HEK293 (cell line): Measurements from ENCODE around the gene TKTL1.

Experiments
- CTCF ChIA-PET: fragments of 350-600 bp; formaldehyde crosslinking; extraction: SDS; loops from one replicate; lab custom pipeline; 2021; ENCODE audit warnings: antibody characterized with exemption; lab: Yijun Ruan, JAX
- POLR2A ChIA-PET: fragments of 300-600 bp; formaldehyde crosslinking; extraction: SDS; loops from one replicate; lab custom pipeline; 2020; ENCODE audit warnings: antibody characterized with exemption, inconsistent platforms; lab: Yijun Ruan, JAX
- H3K27ac ChIP-seq: fragments of 200-500 bp; sonication (Bioruptor generic); 2 replicates; pipeline ENCODE4 v1.5.1; 2014; ENCODE audit warnings: low read depth, low read length, control low read depth, inconsistent platforms; ENCODE audit errors: extremely low read depth
- H3K36me3 ChIP-seq, 2 experiments: fragments of 200-500 bp in 1 of 2; sonication (Bioruptor generic) in 1 of 2; 1 replicate in 1 of 2; 2 replicates in 1 of 2; pipeline ENCODE4 v1.5.1; 2014 to 2017; ENCODE audit warnings: inconsistent platforms in 2 of 2, low read length in 2 of 2; ENCODE audit not compliant: control insufficient read depth in 2 of 2, insufficient read depth in 1 of 2
- H3K4me1 ChIP-seq: fragments of 200-500 bp; sonication (Bioruptor generic); 2 replicates; pipeline ENCODE4 v1.5.1; 2014; ENCODE audit warnings: mild to moderate bottlenecking, low read length, inconsistent platforms; ENCODE audit not compliant: control insufficient read depth, insufficient read depth
- H3K4me3 ChIP-seq: 2 replicates; pipeline ENCODE4 v1.5.1; 2011; ENCODE audit warnings: low read depth, mild to moderate bottlenecking, control low read depth, low read length, moderate library complexity
- H3K9me3 ChIP-seq: fragments of 200-500 bp; sonication (Bioruptor generic); 2 replicates; pipeline ENCODE4 v1.5.1; 2014; ENCODE audit warnings: low read depth, low read length, inconsistent platforms; ENCODE audit not compliant: control insufficient read depth, insufficient read depth
- BCL11A ChIP-seq: fragments of 450-650 bp; formaldehyde crosslinking; IDR thresholded peaks from 2 replicates; pipeline ENCODE4 v1.5.1; 2016; ENCODE audit warnings: low read depth, missing biosample characterization, missing genetic modification characterization
- GLIS2 ChIP-seq: fragments of 450-650 bp; formaldehyde crosslinking; IDR thresholded peaks from 2 replicates; pipeline ENCODE4 v1.5.1; 2016; ENCODE audit warnings: missing biosample characterization, missing genetic modification characterization
- HOXC10 ChIP-seq: sonication (generic); formaldehyde crosslinking; IDR thresholded peaks from 2 replicates; pipeline ENCODE4 v1.8.1; 2023; ENCODE audit warnings: mild to moderate bottlenecking, missing genetic modification reagents
- IKZF3 ChIP-seq: fragments of 450-650 bp; IDR thresholded peaks from 2 replicates; pipeline ENCODE4 v1.5.0; 2018; ENCODE audit warnings: missing biosample characterization, mild to moderate bottlenecking, missing genetic modification characterization, moderate library complexity
- KLF8 ChIP-seq: fragments of 450-650 bp; formaldehyde crosslinking; IDR thresholded peaks from 2 replicates; pipeline ENCODE4 v1.5.1; 2016; ENCODE audit warnings: missing biosample characterization, missing genetic modification characterization
- RBAK ChIP-seq: fragments of 450-650 bp; formaldehyde crosslinking; IDR thresholded peaks from 2 replicates; pipeline ENCODE4 v1.5.1; 2016; ENCODE audit warnings: missing biosample characterization, missing genetic modification characterization
- SCRT1 ChIP-seq: fragments of 450-650 bp; formaldehyde crosslinking; IDR thresholded peaks from 2 replicates; pipeline ENCODE4 v1.5.1; 2016; ENCODE audit warnings: missing biosample characterization, missing genetic modification characterization, borderline replicate concordance
- SP2 ChIP-seq: fragments of 450-650 bp; formaldehyde crosslinking; IDR thresholded peaks from 2 replicates; pipeline ENCODE4 v1.5.1; 2016; ENCODE audit warnings: missing biosample characterization, missing genetic modification characterization
- WT1 ChIP-seq: fragments of 450-650 bp; formaldehyde crosslinking; IDR thresholded peaks from 2 replicates; pipeline ENCODE4 v1.5.1; 2016; ENCODE audit warnings: missing biosample characterization, missing genetic modification characterization
- ZBTB20 ChIP-seq: fragments of 450-650 bp; formaldehyde crosslinking; IDR thresholded peaks from 2 replicates; pipeline ENCODE4 v1.5.1; 2016; ENCODE audit warnings: missing biosample characterization, missing genetic modification characterization
- ZBTB26 ChIP-seq: fragments of 450-650 bp; formaldehyde crosslinking; optimal IDR thresholded peaks from 2 replicates; pipeline ENCODE3; 2016; ENCODE audit warnings: missing biosample characterization, mild to moderate bottlenecking, missing genetic modification characterization
- ZBTB48 ChIP-seq: fragments of 450-650 bp; formaldehyde crosslinking; IDR thresholded peaks from 2 replicates; pipeline ENCODE4 v1.5.1; 2016; ENCODE audit warnings: missing biosample characterization, missing genetic modification characterization
- ZFHX2 ChIP-seq: fragments of 450-650 bp; formaldehyde crosslinking; conservative IDR thresholded peaks from 2 replicates; pipeline ENCODE4 v1.5.1; 2016; ENCODE audit warnings: missing biosample characterization, missing genetic modification characterization
- ZFP37 ChIP-seq: fragments of 450-650 bp; formaldehyde crosslinking; IDR thresholded peaks from 2 replicates; pipeline ENCODE4 v1.5.1; 2016; ENCODE audit warnings: missing biosample characterization, missing genetic modification characterization
- ZFP69B ChIP-seq: fragments of 450-650 bp; formaldehyde crosslinking; IDR thresholded peaks from 2 replicates; pipeline ENCODE4 v1.5.1; 2016; ENCODE audit warnings: missing biosample characterization, missing genetic modification characterization
- ZNF132 ChIP-seq: fragments of 450-650 bp; formaldehyde crosslinking; IDR thresholded peaks from 2 replicates; pipeline ENCODE4 v1.5.1; 2017; ENCODE audit warnings: missing biosample characterization, missing genetic modification characterization, borderline replicate concordance
- ZNF18 ChIP-seq: fragments of 450-650 bp; formaldehyde crosslinking; IDR thresholded peaks from 2 replicates; pipeline ENCODE4 v1.5.1; 2016; ENCODE audit warnings: missing biosample characterization, missing genetic modification characterization
- ZNF211 ChIP-seq: fragments of 450-650 bp; formaldehyde crosslinking; IDR thresholded peaks from 2 replicates; pipeline ENCODE4 v1.5.1; 2016; ENCODE audit warnings: low read depth, missing biosample characterization, missing genetic modification characterization
- ZNF223 ChIP-seq: fragments of 450-650 bp; formaldehyde crosslinking; IDR thresholded peaks from 2 replicates; pipeline ENCODE4 v1.5.1; 2016; ENCODE audit warnings: missing biosample characterization, missing genetic modification characterization
- ZNF26 ChIP-seq: fragments of 450-650 bp; formaldehyde crosslinking; IDR thresholded peaks from 2 replicates; pipeline ENCODE4 v1.5.1; 2016; ENCODE audit warnings: missing biosample characterization, missing genetic modification characterization
- ZNF335 ChIP-seq: fragments of 450-650 bp; formaldehyde crosslinking; conservative IDR thresholded peaks from 2 replicates; pipeline ENCODE4 v1.5.1; 2016; ENCODE audit warnings: missing biosample characterization, missing genetic modification characterization
- ZNF350 ChIP-seq: fragments of 450-650 bp; formaldehyde crosslinking; IDR thresholded peaks from 2 replicates; pipeline ENCODE4 v1.5.0; 2017; ENCODE audit warnings: missing biosample characterization, mild to moderate bottlenecking, missing genetic modification characterization
- ZNF404 ChIP-seq: fragments of 450-650 bp; formaldehyde crosslinking; IDR thresholded peaks from 2 replicates; pipeline ENCODE4 v1.5.1; 2017; ENCODE audit warnings: missing biosample characterization, missing genetic modification characterization
- ZNF513 ChIP-seq: fragments of 450-650 bp; IDR thresholded peaks from 2 replicates; pipeline ENCODE4 v1.5.1; 2018; ENCODE audit warnings: missing biosample characterization, missing genetic modification characterization
- ZNF530 ChIP-seq: fragments of 450-650 bp; formaldehyde crosslinking; IDR thresholded peaks from 2 replicates; pipeline ENCODE4 v1.5.1; 2016; ENCODE audit warnings: low read depth, missing biosample characterization, missing genetic modification characterization
- ZNF544 ChIP-seq: fragments of 450-650 bp; formaldehyde crosslinking; IDR thresholded peaks from 2 replicates; pipeline ENCODE4 v1.5.0; 2017; ENCODE audit warnings: missing biosample characterization, missing genetic modification characterization
- ZNF585B ChIP-seq: fragments of 450-650 bp; formaldehyde crosslinking; IDR thresholded peaks from 2 replicates; pipeline ENCODE4 v1.5.1; 2016; ENCODE audit warnings: missing biosample characterization, missing genetic modification characterization
- ZNF621 ChIP-seq: fragments of 450-650 bp; formaldehyde crosslinking; IDR thresholded peaks from 2 replicates; pipeline ENCODE4 v1.5.1; 2017; ENCODE audit warnings: missing biosample characterization, missing genetic modification characterization
- ZNF658 ChIP-seq: fragments of 450-650 bp; formaldehyde crosslinking; IDR thresholded peaks from 2 replicates; pipeline ENCODE4; 2016; ENCODE audit warnings: missing biosample characterization, missing genetic modification characterization
- ZNF670 ChIP-seq: fragments of 450-650 bp; formaldehyde crosslinking; IDR thresholded peaks from 2 replicates; pipeline ENCODE4 v1.5.1; 2016; ENCODE audit warnings: missing biosample characterization, missing genetic modification characterization, low read depth
- ZSCAN18 ChIP-seq: fragments of 450-650 bp; formaldehyde crosslinking; IDR thresholded peaks from 2 replicates; pipeline ENCODE4 v1.5.1; 2016; ENCODE audit warnings: missing biosample characterization, missing genetic modification characterization
- ZSCAN5A ChIP-seq: fragments of 450-650 bp; formaldehyde crosslinking; IDR thresholded peaks from 2 replicates; pipeline ENCODE4 v1.5.1; 2016; ENCODE audit warnings: missing biosample characterization, missing genetic modification characterization
- ZXDB ChIP-seq: fragments of 450-650 bp; formaldehyde crosslinking; IDR thresholded peaks from 2 replicates; pipeline ENCODE4 v1.5.1; 2016; ENCODE audit warnings: missing biosample characterization, missing genetic modification characterization

Gene TKTL1

GRCh38 chrX:154371789-154372300 is 76.2 kb downstream of the TKTL1 start:
- Histone ChIP-seq H3K36me3 (peaks cover 0 to 29% of the 10 kb centered on the region in 2 experiments; a peak in 1 of 3 replicates), H3K4me3 (peak overlapping the region; percentile 48), H3K4me1 (peaks cover 16% of the 10 kb centered on the region), H3K27ac (peak overlapping the region; percentile 62; the same call in 1 of the 2 replicates), H3K9me3 (no peaks in the 10 kb centered on the region)
- CTCF ChIA-PET, result no interaction called here
- POLR2A ChIA-PET, result no interaction called here
- no peak for TF ChIP-seq ZNF211 (tag by site-specific recombination)
- no peak for TF ChIP-seq WT1 (tag by site-specific recombination)
- no peak for TF ChIP-seq ZFP37 (tag by site-specific recombination)
- TF ChIP-seq HOXC10 (CRISPR knock-in tag), result no peak
- no peak for TF ChIP-seq ZBTB48 (tag by site-specific recombination)
- TF ChIP-seq ZBTB26, result peak; percentile 5
- no peak for TF ChIP-seq ZNF621 (tag by site-specific recombination)
- no peak for TF ChIP-seq ZNF658 (tag by site-specific recombination)
- TF ChIP-seq ZNF670 (tag by site-specific recombination), result no peak
- TF ChIP-seq ZXDB (tag by site-specific recombination), result no peak; the same call in 1 of the 2 replicates
- peak; percentile 89 for TF ChIP-seq ZNF335 (tag by site-specific recombination)
- no peak for TF ChIP-seq SCRT1
- TF ChIP-seq ZNF18 (tag by site-specific recombination), result no peak
- TF ChIP-seq ZNF26 (tag by site-specific recombination), result no peak
- peak; percentile 96 for TF ChIP-seq ZBTB20
- TF ChIP-seq ZNF544 (tag by site-specific recombination), result no peak
- TF ChIP-seq KLF8 (tag by site-specific recombination), result no peak
- TF ChIP-seq ZNF585B, result no peak
- no peak for TF ChIP-seq ZNF513
- TF ChIP-seq ZNF350, result no peak
- TF ChIP-seq ZFHX2 (tag by site-specific recombination), result peak; percentile 92
- TF ChIP-seq ZNF223 (tag by site-specific recombination), result no peak
- no peak for TF ChIP-seq ZNF132
- TF ChIP-seq IKZF3, result no peak
- no peak for TF ChIP-seq ZSCAN18 (tag by site-specific recombination)
- no peak for TF ChIP-seq ZNF530
- no peak for TF ChIP-seq RBAK (tag by site-specific recombination)
- TF ChIP-seq ZSCAN5A (tag by site-specific recombination), result no peak
- peak; percentile 63 for TF ChIP-seq GLIS2 (tag by site-specific recombination)
- TF ChIP-seq SP2, result no peak
- no peak for TF ChIP-seq ZNF404
- TF ChIP-seq BCL11A, result no peak
- TF ChIP-seq ZFP69B (tag by site-specific recombination), result no peak
